Measurements from ENCODE around the gene DAGLA. TPM values are rescaled to one million over a fixed set of nuclear protein-coding genes. Genes with fewer than 3 reads are reported as not detected.

Gene DAGLA
- total RNA-seq, 2 donors from 2014 or later: 7.0 to 9.9 TPM

- intact Hi-C loops (cut with DNase I): no loop called here
- 89 to 91% methylated on average over 7 to 14 of the region's 15 CpGs for WGBS, 2 donors
- no peaks in the 10 kb centered on the region for H3K4me1 ChIP-seq
- TF ChIP-seq CTCF (IDR thresholded peaks at IDR 0.05) (no peak), POLR2A (IDR thresholded peaks at IDR 0.05) (no peak)
- no peak overlapping the region for H3K4me3 ChIP-seq
- H3K36me3 ChIP-seq (replicated peaks in 1 of 2; ENCODE audit: insufficient read depth in 1 of 2, low read depth in 2 of 2): peaks cover 0 to 21% of the 10 kb centered on the region in 2 donors
- H3K27ac ChIP-seq: no peak overlapping the region
- no peaks in the 10 kb centered on the region for H3K9me3 ChIP-seq
- DNase-seq (no peak), ATAC-seq (no peak)
- H3K27me3 ChIP-seq: no peaks in the 10 kb centered on the region
Observed at GRCh38 chr11:61739413-61739812, 59.2 kb downstream of the DAGLA start.

GRCh38 chr11:61739966-61740365, 59.8 kb downstream of the DAGLA start:
- H3K9me3 ChIP-seq: no peaks in the 10 kb centered on the region
- H3K4me1 ChIP-seq: no peaks in the 10 kb centered on the region
- ATAC-seq (peak; percentile 10), DNase-seq (peak in 1 of 4 donors; percentile 59)
- 48% methylated on average over 7 of the region's 7 CpGs; no CpG with 5 or more reads in 1 of the 2 donors for WGBS, 2 donors
- H3K27ac ChIP-seq: no peak overlapping the region
- no peak overlapping the region for H3K4me3 ChIP-seq
- TF ChIP-seq POLR2A (IDR thresholded peaks at IDR 0.05) (no peak), CTCF (IDR thresholded peaks at IDR 0.05) (no peak)
- intact Hi-C loops (cut with DNase I): loop anchor here (5.0 kb wide), 1 partner anchor 42 kb away; no protein-coding TSS in a partner anchor
- peaks cover 0 to 20% of the 10 kb centered on the region in 2 donors for H3K36me3 ChIP-seq (replicated peaks in 1 of 2; ENCODE audit: insufficient read depth in 1 of 2, low read depth in 2 of 2)
- no peaks in the 10 kb centered on the region for H3K27me3 ChIP-seq

- peaks cover 2% of the 10 kb centered on the region for H3K4me1 ChIP-seq
- 75 to 92% methylated on average over 7 of the region's 7 CpGs for WGBS, 2 donors
- no peaks in the 10 kb centered on the region for H3K27me3 ChIP-seq
- no peak for DNase-seq
- intact Hi-C loops (cut with DNase I): loop anchor here (5.0 kb wide), 1 partner anchor 40 kb away; no protein-coding TSS in a partner anchor
- H3K27ac ChIP-seq: no peak overlapping the region
- no peaks in the 10 kb centered on the region for H3K9me3 ChIP-seq
- ATAC-seq: no peak
- H3K4me3 ChIP-seq: no peak overlapping the region
- no peak for TF ChIP-seq CTCF (IDR thresholded peaks at IDR 0.05)
- TF ChIP-seq POLR2A (IDR thresholded peaks at IDR 0.05): no peak
- H3K36me3 ChIP-seq (replicated peaks in 1 of 2; ENCODE audit: insufficient read depth in 1 of 2, low read depth in 2 of 2): peaks cover 0 to 9% of the 10 kb centered on the region in 2 donors
Observed at GRCh38 chr11:61742391-61742790, 62.2 kb downstream of the DAGLA start.

- intact Hi-C loops (cut with DNase I): loop anchor here (5.0 kb wide), 1 partner anchor 39 kb away; no protein-coding TSS in a partner anchor
- Histone ChIP-seq H3K36me3 (replicated peaks in 1 of 2; ENCODE audit: insufficient read depth in 1 of 2, low read depth in 2 of 2) (peaks cover 0 to 9% of the 10 kb centered on the region in 2 donors), H3K4me1 (peaks cover 11% of the 10 kb centered on the region), H3K27ac (no peak overlapping the region), H3K4me3 (no peak overlapping the region), H3K27me3 (no peaks in the 10 kb centered on the region), H3K9me3 (no peaks in the 10 kb centered on the region)
- DNase-seq: no peak
- ATAC-seq: no peak
- TF ChIP-seq POLR2A (IDR thresholded peaks at IDR 0.05): no peak
- TF ChIP-seq CTCF (IDR thresholded peaks at IDR 0.05): no peak
- 93 to 100% methylated on average over 1 to 36 of the region's 42 CpGs for WGBS, 2 donors
Observed at GRCh38 chr11:61743486-61744095, 63.4 kb downstream of the DAGLA start.

GRCh38 chr11:61744181-61744580, 64.0 kb downstream of the DAGLA start:
- no peak overlapping the region for H3K4me3 ChIP-seq
- H3K27ac ChIP-seq: no peak overlapping the region
- DNase-seq (no peak), ATAC-seq (no peak)
- H3K4me1 ChIP-seq: peaks cover 11% of the 10 kb centered on the region
- no peaks in the 10 kb centered on the region for H3K27me3 ChIP-seq
- H3K9me3 ChIP-seq: no peaks in the 10 kb centered on the region
- WGBS, 2 donors: 90 to 94% methylated on average over 17 to 20 of the region's 20 CpGs
- H3K36me3 ChIP-seq (replicated peaks in 1 of 2; ENCODE audit: insufficient read depth in 1 of 2, low read depth in 2 of 2): peaks cover 0 to 9% of the 10 kb centered on the region in 2 donors
- TF ChIP-seq CTCF (IDR thresholded peaks at IDR 0.05) (no peak), POLR2A (IDR thresholded peaks at IDR 0.05) (no peak)
- intact Hi-C loops (cut with DNase I): loop anchor here (5.0 kb wide), 1 partner anchor 38 kb away; no protein-coding TSS in a partner anchor
